COLO668 (cell line): ENCODE results near the gene CNOT1.
"Not testable (repeated sequence)": the region's sequence is repeated elsewhere in the genome, so short reads cannot be mapped to it uniquely, and the experiment has no call there.

Source experiments
- DNase-seq: peaks from one replicate; lab custom pipeline; 2025; ENCODE audit not compliant: unreplicated experiment; lab: John Stamatoyannopoulos, UW

CNOT1 gene

GRCh38 chr16:58629733-58630640 lies at the start of gene CNOT1:
CNOT1 (minus strand) TSS chr16:58629826; CDS start chr16:58599337, 30,489 bp downstream.
- DNase-seq = peak; percentile 97

- no peak for DNase-seq
These were observed 49.1 kb upstream of the CNOT1 start for GRCh38 chr16:58678716-58679115.

- no peak for DNase-seq
These were observed 48.6 kb upstream of the CNOT1 start for GRCh38 chr16:58678269-58678668.

- DNase-seq = no peak
These were observed 41.4 kb upstream of the CNOT1 start for GRCh38 chr16:58670946-58671583.

- no peak for DNase-seq
These were observed 40.6 kb upstream of the CNOT1 start for GRCh38 chr16:58670177-58670576.

GRCh38 chr16:58665200-58665599 lies 35.6 kb upstream of the CNOT1 start:
- DNase-seq = no peak

- DNase-seq = peak; percentile 28
These were observed 31.7 kb upstream of the CNOT1 start for GRCh38 chr16:58661199-58661830.

- DNase-seq = not testable (repeated sequence)
These were observed 30.3 kb upstream of the CNOT1 start for GRCh38 chr16:58659911-58660310.

- DNase-seq = no peak
These were observed 29.2 kb upstream of the CNOT1 start for GRCh38 chr16:58658796-58659211.

- no peak for DNase-seq
These were observed 27.3 kb upstream of the CNOT1 start for GRCh38 chr16:58656899-58657298.

GRCh38 chr16:58655215-58655596 lies 25.6 kb upstream of the CNOT1 start:
- DNase-seq = no peak

- DNase-seq = no peak
These were observed 25.1 kb upstream of the CNOT1 start for GRCh38 chr16:58654560-58655214.

- DNase-seq = no peak
These were observed 23.1 kb upstream of the CNOT1 start for GRCh38 chr16:58652741-58653140.

GRCh38 chr16:58651965-58652348 lies 22.3 kb upstream of the CNOT1 start:
- DNase-seq = no peak

GRCh38 chr16:58649707-58650106 lies 20.1 kb upstream of the CNOT1 start:
- DNase-seq = no peak

- DNase-seq = no peak
These were observed 17.5 kb upstream of the CNOT1 start for GRCh38 chr16:58647107-58647506.

GRCh38 chr16:58644765-58645487 lies 15.3 kb upstream of the CNOT1 start:
- no peak for DNase-seq

GRCh38 chr16:58644108-58644507 lies 14.5 kb upstream of the CNOT1 start:
- DNase-seq = no peak

- DNase-seq = no peak
These were observed 11.3 kb upstream of the CNOT1 start for GRCh38 chr16:58640949-58641348.

- no peak for DNase-seq
These were observed 10.2 kb upstream of the CNOT1 start for GRCh38 chr16:58639836-58640235.

- DNase-seq = no peak
These were observed 9.6 kb upstream of the CNOT1 start for GRCh38 chr16:58639230-58639629.
